HG02870 (cell line): Measurements from ENCODE around the gene MMD2.
A peak's percentile ranks its signal among the peaks of the same experiment; 100 is the strongest.
"Not testable (repeated sequence)": the region's sequence is repeated elsewhere in the genome, so short reads cannot be mapped to it uniquely, and the experiment has no call there.

Source experiments
- ATAC-seq: cut with Tn5 transposase; IDR thresholded peaks from one replicate; pipeline ENCODE4 v1.9.1; 2021; ENCODE audit warnings: mild to moderate bottlenecking, moderate library complexity; ENCODE audit not compliant: unreplicated experiment

The MMD2 gene

GRCh38 chr7:4904346-4904745 lies 54.6 kb downstream of the MMD2 start:
- no peak for ATAC-seq

DNA sequence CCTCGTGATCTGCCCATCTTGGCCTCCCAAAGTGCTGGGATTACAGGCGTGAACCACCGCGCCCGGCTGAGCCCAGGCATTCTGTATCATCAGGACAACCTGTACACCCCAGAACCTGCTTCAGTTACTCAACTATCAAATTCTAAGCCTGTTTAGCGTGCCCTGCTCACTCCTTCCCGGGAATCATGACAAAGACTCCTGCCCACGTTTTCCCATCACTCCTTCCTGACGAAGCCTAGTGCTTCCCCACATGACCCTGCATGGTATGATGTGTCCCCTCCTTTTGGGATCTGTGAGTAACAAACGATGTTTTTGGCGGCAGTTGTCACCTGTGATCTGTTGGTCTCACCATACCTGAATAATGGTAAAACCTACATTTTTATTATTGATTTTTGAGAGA lies 63.2 kb downstream of the MMD2 start:
- ATAC-seq, result no peak

GRCh38 chr7:4894482-4894881 lies 64.5 kb downstream of the MMD2 start:
- ATAC-seq, result no peak

DNA sequence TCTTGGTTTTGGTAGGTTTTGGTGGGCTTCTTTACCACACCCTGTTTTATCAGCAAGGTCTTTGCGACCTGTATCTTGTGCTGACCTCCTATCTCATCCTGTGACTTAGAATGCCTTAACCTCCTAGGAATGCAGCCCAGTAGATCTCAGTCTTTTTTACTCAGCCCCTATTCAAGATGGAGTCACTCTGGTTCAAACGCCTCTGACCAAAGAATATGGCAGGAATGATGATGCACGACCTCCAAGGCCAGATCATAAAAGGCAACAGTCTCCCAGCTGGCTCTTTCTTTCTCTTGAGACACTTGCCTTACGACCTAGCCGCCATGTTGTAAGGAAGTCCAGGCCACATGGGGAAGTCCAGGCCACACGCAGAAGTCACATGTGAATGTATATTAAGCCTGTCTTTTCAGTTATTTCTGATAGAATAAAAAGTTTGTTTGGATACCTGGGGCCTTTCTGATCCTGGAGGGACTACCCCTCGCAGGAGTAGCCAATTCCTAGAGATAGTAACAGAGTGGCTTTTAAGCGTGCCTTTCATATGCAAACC lies 65.0 kb downstream of the MMD2 start:
- ATAC-seq, result no peak

GRCh38 chr7:4893188-4893587 lies 65.8 kb downstream of the MMD2 start:
- ATAC-seq, result not testable (repeated sequence)

- ATAC-seq, result not testable (repeated sequence)
Measured at GRCh38 chr7:4891522-4891921, 67.5 kb downstream of the MMD2 start.

DNA sequence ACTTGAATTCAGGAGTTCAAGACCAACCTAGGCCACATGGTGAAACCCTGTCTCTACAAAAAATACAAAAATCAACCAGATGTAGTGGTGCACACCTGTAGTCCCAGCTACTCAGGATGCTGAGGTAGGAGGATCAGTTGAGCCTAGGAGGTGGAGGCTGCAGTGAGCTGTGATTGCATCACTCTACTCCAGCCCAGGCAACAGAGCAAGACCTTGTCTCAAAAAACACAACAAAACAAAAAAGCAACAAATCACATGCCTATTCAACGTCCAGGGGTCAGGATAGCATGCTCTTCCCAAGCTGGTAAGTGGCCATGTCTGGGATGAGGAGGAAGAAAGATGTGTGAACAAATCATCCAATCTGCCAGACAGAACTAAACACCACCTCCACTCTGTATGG lies 69.3 kb downstream of the MMD2 start:
- no peak for ATAC-seq

DNA sequence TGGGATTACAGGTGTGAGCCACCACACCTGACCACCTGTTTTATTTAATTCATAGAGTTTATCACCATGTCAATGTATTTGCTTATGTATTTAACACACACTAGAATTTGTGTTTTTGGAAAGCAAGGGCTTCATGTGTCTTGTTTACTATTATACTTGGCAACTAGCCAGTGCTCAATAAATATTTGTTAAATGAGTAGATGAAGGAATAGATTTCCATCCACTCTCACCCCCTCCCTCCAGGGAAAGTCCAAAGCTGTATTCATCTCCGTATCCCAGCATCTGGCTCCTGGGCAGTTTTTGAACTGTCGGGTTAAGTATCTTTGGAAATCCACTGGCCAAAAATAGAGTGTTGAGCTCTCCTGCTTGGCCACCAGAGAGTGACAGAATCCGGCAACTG lies 70.8 kb downstream of the MMD2 start:
- ATAC-seq, result no peak

GRCh38 chr7:4886671-4887070 lies 72.3 kb downstream of the MMD2 start:
- ATAC-seq, result no peak

DNA sequence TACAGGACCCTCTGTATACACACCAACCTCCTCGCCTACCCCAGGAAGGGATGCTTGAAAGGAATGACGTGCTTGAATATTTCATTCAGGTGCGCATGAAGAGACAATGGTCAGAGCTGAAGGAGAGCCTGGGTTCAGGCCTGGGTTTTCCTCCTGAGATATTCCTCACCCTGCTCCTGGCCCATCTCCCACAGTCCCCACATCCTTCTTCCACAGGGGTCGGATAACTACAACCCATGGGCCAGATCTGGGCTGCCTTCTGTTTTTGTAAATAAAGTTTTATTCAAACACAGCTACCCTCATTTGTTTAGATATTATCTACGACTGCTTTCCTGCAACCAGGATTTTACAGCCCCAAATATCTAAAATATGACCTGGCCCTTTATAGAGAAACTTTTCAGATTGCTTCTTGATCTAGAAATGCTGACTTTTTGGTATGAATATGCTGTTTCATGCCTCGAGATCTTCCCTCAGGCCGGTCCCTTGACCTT lies 73.6 kb downstream of the MMD2 start:
- ATAC-seq, result no peak

GRCh38 chr7:4884164-4884563 lies 74.8 kb downstream of the MMD2 start:
- no peak for ATAC-seq

DNA sequence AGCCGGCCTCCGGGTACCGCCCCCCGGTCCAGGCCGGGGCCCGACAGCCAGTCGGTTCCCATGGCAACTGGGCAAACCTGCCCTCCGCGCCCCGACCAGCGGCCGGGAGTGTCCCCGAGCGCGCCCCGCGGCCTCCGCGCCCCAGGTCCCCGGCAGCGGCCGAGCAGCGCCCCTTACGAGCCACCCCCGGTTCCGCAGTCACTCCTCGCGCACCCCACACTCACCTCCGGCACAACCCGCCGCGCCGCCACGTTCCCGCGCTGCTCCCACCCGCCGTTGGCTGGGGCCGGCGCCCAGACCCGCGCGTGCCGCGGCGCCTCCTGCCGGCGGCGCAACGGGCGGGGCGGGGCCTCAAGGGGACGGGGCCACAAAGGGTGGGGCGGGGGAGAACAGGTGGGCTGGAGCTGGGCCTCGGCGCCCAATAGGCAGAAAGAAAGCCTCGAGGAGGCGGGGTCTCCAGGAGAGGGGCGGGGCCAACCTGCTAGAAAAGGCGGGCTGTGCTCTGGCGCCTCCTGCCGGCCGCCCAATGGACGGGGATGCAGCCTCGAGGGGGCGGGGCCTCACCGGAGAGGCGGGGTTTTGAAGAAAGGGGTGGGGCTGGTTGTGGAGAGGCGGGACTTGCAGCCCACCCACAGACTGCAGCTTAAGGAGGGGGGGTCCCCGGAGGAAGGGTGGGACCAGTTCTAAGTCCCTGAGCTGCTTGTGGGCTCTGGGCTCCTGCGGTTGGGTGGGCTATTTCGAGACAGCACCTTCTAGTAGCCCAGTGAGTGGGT lies 75.4 kb downstream of the MMD2 start, which contains the start of gene RADIL:
TSS of gene RADIL (minus strand) at position 345 of the 773 bp plus-strand sequence. CDS start 5,577 bp downstream, outside the sequence.
- peak; percentile 78 for ATAC-seq

DNA sequence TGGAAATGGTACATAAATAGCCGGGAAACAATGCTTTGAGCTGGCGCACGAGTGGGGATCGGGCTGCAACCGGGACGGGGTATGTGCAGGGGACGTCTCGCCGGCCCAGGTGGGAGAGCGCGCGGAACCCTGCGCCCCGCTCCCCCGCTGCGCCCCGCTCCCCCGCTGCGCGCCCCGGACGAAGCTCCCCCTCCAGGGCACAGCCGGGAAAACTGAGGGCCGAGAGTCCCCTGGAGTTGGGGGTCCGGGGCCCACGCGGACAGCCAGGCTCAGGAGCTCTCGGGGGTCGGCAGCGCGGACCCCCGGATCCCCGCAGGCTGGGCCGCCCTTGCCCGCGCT lies 76.0 kb downstream of the MMD2 start:
- ATAC-seq, result no peak

DNA sequence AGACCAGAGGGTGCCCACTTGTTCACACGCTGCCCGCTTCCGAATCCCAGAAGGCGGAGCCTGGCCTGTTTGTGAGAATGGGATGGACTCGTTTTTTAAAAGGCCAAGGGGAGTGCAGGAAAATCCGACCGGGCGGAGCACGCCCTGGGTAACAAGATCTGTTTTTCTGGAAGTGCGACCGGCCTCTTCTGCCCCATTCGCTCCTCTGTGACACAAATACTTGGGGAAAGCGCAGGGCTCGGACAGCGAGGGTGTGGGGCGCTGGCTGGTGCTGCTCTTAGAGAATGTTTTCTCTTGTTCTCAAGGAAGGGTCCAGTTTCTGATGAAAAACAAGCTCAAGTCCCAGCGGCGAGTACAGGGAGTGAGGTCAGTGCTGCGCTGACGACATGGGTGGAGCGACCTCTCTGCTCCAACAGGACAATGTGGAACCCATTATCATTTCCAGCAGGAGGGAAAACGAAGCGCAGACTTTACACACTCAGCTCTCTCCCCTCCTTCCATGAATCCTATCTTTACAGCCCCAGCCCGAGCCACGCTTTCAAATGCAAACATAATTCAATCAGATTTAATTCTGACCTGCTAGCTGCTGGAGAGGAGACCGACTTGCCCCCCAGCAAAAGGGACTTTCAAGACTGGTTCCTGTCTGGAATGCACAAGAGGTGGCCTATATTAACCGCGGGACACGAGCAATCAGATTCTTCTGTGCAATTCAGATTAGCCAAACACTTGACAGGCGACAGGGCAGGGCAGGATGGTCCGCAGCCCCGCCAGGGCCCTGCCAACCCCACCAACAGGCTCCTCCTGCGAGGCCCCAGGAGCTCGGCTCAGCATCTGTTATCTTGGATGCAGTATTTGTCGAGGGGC lies 76.6 kb downstream of the MMD2 start:
- ATAC-seq, result no peak

GRCh38 chr7:4880218-4880617 lies 78.8 kb downstream of the MMD2 start:
- no peak for ATAC-seq

- no peak for ATAC-seq
Measured at GRCh38 chr7:4879396-4880081, 79.4 kb downstream of the MMD2 start.

DNA sequence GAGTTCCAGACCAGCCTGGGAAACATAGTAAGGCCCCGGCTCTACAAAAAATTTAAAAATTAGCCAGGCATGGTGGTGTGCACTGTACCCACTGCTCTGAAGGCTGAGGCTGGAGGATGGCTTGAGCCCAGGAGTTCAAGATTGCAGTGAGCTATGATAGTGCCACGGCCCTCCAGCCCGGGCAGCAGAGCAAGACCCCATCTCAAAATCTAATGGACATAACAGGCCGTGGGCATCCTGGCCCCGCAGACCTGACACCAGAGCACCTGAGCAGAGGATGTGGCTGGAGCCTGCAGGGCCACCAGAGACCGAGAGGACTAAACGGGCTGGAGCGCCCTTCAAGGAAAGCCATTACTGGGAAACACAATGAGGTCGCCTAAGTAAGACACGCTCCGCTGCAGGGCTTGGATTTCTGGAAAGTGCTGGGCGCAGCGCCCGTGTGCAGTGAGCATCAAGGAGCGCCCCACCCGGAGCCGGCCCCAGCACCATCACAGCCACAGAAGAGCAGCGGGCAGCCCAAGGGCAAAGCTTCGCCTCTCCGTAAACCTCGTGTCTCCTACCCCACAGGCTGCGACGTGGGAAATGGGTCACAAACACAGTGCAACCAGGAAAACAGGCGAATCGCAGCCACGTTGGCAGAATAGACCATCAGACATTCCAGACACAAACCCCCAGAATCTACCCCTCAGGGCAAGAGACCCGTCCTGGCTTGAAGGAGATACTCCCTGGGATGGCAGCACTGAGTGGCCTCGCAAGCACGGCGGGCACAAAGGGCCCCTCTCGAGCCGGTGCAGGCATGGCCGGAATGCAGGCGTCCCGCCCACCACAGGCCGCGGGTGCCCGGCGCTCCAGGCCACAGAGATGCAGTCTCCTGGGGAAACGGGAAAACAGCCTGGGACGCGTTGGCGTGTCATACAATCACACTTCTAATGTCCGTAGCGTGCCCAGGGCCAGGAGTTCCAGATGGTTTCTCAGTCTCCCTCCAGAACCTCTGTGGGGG lies 80.4 kb downstream of the MMD2 start:
- ATAC-seq, result no peak

DNA sequence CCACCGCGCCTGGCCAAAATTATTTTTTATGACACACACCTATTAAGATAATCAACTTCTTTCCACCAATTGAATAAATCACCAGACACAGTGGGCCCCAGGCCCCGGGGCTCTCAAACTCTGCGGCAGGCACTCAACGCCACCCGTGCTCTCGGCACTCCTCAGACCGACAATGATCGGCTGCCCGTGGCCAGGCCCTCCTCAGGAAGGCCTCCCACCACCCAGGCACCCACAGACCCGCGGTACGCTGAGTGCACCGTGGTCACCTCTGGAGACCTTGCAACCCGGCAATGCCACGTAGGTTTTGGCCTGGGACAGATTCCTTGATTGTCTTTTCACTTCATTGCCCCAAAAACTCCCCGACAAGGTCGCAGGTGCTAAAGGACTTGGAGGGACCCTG lies 82.4 kb downstream of the MMD2 start:
- no peak for ATAC-seq

GRCh38 chr7:4875391-4875790 lies 83.6 kb downstream of the MMD2 start:
- ATAC-seq, result no peak
